SK-N-SH (cell line): ENCODE data around the gene ISY1. TPM values are rescaled to one million over a fixed set of nuclear protein-coding genes. Genes with fewer than 3 reads are reported as not detected.

ENCODE experiments used
- CTCF ChIA-PET: fragments of 300-600, 350-600 bp; formaldehyde crosslinking; extraction: SDS; loops from one replicate; lab custom pipeline; 2021; lab: Yijun Ruan, JAX
- POLR2A ChIA-PET: fragments of 350-600 bp; sonication (Branson Sonifier 250); formaldehyde crosslinking; extraction: SDS; loops from one replicate; lab custom pipeline; 2020; ENCODE audit warnings: antibody characterized with exemption, inconsistent platforms; lab: Yijun Ruan, JAX
- DNase-seq: peaks from one replicate; pipeline ENCODE4 v3.0.0; 2012
- H2AFZ ChIP-seq: fragments of 200-600 bp; sonication (generic); 2 replicates; pipeline ENCODE4 v1.8.1; 2016; ENCODE audit warnings: antibody characterized with exemption, mild to moderate bottlenecking, low read depth
- H3F3A ChIP-seq: fragments of 200-600 bp; sonication (generic); replicated peaks from 2 replicates; pipeline ENCODE3; 2016; ENCODE audit warnings: antibody characterized with exemption, mild to moderate bottlenecking; ENCODE audit not compliant: insufficient read depth
- H3K27ac ChIP-seq, 2 experiments: fragments of 200-500 bp in 1 of 2; fragments of 200-600 bp in 1 of 2; sonication (Bioruptor generic) in 1 of 2; sonication (generic), shearing (Covaris generic) in 1 of 2; 2 replicates each; pipeline versions ENCODE4 v1.5.1 to v1.6.1; 2014 to 2016; ENCODE audit warnings: low read depth in 2 of 2, inconsistent platforms in 1 of 2, low read length in 1 of 2, mild to moderate bottlenecking in 1 of 2, mixed read lengths in 1 of 2
- H3K27me3 ChIP-seq: fragments of 200-600 bp; sonication (generic), shearing (Covaris generic); 2 replicates; pipeline ENCODE4 v1.6.1; 2016; ENCODE audit warnings: mixed run types; ENCODE audit not compliant: insufficient read depth
- H3K36me3 ChIP-seq, 2 experiments: fragments of 200-500 bp in 1 of 2; fragments of 200-600 bp in 1 of 2; sonication (Bioruptor generic) in 1 of 2; sonication (generic) in 1 of 2; replicated peaks in 1 of 2; 2 replicates each; pipeline versions ENCODE3 to v1.5.1; 2014 to 2016; ENCODE audit warnings: low read length in 1 of 2, mild to moderate bottlenecking in 1 of 2; ENCODE audit not compliant: insufficient read depth in 2 of 2, control insufficient read depth in 1 of 2
- H3K4me1 ChIP-seq, 2 experiments: fragments of 200-500 bp in 1 of 2; fragments of 200-600 bp in 1 of 2; sonication (Bioruptor generic) in 1 of 2; sonication (generic), shearing (Covaris generic) in 1 of 2; 2 replicates each; pipeline versions ENCODE4 v1.5.1 to v1.6.1; 2014 to 2016; ENCODE audit warnings: low read depth in 1 of 2, low read length in 1 of 2, mixed run types in 1 of 2; ENCODE audit not compliant: insufficient read depth in 2 of 2, control insufficient read depth in 1 of 2
- H3K4me2 ChIP-seq: fragments of 200-600 bp; sonication (generic), shearing (Covaris generic); 2 replicates; pipeline ENCODE4 v1.6.1; 2017; ENCODE audit warnings: mixed run types
- H3K4me3 ChIP-seq, 2 experiments: fragments of 200-500 bp in 1 of 2; fragments of 200-600 bp in 1 of 2; sonication (Bioruptor generic) in 1 of 2; sonication (generic), shearing (Covaris generic) in 1 of 2; 2 replicates each; pipeline versions ENCODE4 v1.5.1 to v1.8.1; 2014 to 2016; ENCODE audit warnings: low read depth in 2 of 2, inconsistent platforms in 1 of 2, low read length in 1 of 2, mild to moderate bottlenecking in 1 of 2, mixed read lengths in 1 of 2, moderate library complexity in 1 of 2
- H3K79me2 ChIP-seq: fragments of 200-600 bp; sonication (generic); 2 replicates; pipeline ENCODE4 v1.8.1; 2017; ENCODE audit warnings: mild to moderate bottlenecking; ENCODE audit not compliant: insufficient read depth
- H3K9ac ChIP-seq: fragments of 200-600 bp; sonication (generic); 2 replicates; pipeline ENCODE4 v1.6.1; 2017; ENCODE audit warnings: mixed run types
- H3K9me2 ChIP-seq: fragments of 200-600 bp; sonication (generic); 2 replicates; pipeline ENCODE4 v1.6.1; 2017; ENCODE audit warnings: mixed run types
- H3K9me3 ChIP-seq: fragments of 200-600 bp; sonication (generic); 2 replicates; pipeline ENCODE4 v1.6.1; 2017; ENCODE audit warnings: mixed run types, mild to moderate bottlenecking, moderate library complexity
- H4K20me1 ChIP-seq: fragments of 200-600 bp; sonication (generic); 2 replicates; pipeline ENCODE4 v1.6.1; 2017; ENCODE audit warnings: mild to moderate bottlenecking, mixed run types; ENCODE audit not compliant: insufficient read depth
- CHD2 ChIP-seq: fragments of 150-350 bp; IDR thresholded peaks from 2 replicates; pipeline ENCODE4 v1.6.1; 2018; ENCODE audit warnings: low read length; ENCODE audit not compliant: partially characterized antibody
- CTCF ChIP-seq: fragments of 200-600 bp; sonication (generic); IDR thresholded peaks from 2 replicates; pipeline ENCODE4 v1.6.1; 2017; ENCODE audit warnings: antibody characterized with exemption, mild to moderate bottlenecking, moderate library complexity
- EP300 ChIP-seq, 2 experiments: IDR thresholded peaks; 2 replicates each; pipeline versions ENCODE4 v1.4.0 to v1.6.1; 2012; ENCODE audit warnings: borderline replicate concordance in 1 of 2, low read depth in 1 of 2, low read length in 1 of 2
- FOSL2 ChIP-seq: IDR thresholded peaks from 2 replicates; pipeline ENCODE4 v1.4.0; 2012; ENCODE audit warnings: low read depth, mild to moderate bottlenecking, moderate library complexity, borderline replicate concordance
- GABPA ChIP-seq: IDR thresholded peaks from 2 replicates; pipeline ENCODE4 v1.4.0; 2012; ENCODE audit warnings: low read depth, mild to moderate bottlenecking
- GATA2 ChIP-seq: sonication (generic); formaldehyde crosslinking; IDR thresholded peaks from 2 replicates; pipeline ENCODE4 v1.5.0; 2020; ENCODE audit warnings: mild to moderate bottlenecking, missing genetic modification reagents
- IRF3 ChIP-seq: fragments of 150-350 bp; IDR thresholded peaks from 2 replicates; pipeline ENCODE4 v1.6.1; 2016; ENCODE audit warnings: mild to moderate bottlenecking, low read depth, low read length
- JUND ChIP-seq: IDR thresholded peaks from 2 replicates; pipeline ENCODE4 v1.4.0; 2012
- MEF2A ChIP-seq: IDR thresholded peaks from 2 replicates; pipeline ENCODE4 v1.4.0; 2012; ENCODE audit warnings: low read depth, borderline replicate concordance
- MXI1 ChIP-seq: IDR thresholded peaks from 2 replicates; pipeline ENCODE4 v1.6.1; 2012; ENCODE audit warnings: mild to moderate bottlenecking, low read depth, low read length, improper control_type of control experiment
- NFIC ChIP-seq: IDR thresholded peaks from 2 replicates; pipeline ENCODE4 v1.4.0; 2012; ENCODE audit warnings: borderline replicate concordance
- POLR2AphosphoS5 ChIP-seq: IDR thresholded peaks from 2 replicates; pipeline ENCODE4 v1.6.1; 2012; ENCODE audit warnings: low read depth, low read length
- RFX5 ChIP-seq: IDR thresholded peaks from 2 replicates; pipeline ENCODE4 v1.6.1; 2012; ENCODE audit warnings: mild to moderate bottlenecking, improper control_type of control experiment, low read length
- RXRA ChIP-seq: IDR thresholded peaks from 2 replicates; pipeline ENCODE4 v1.4.0; 2012; ENCODE audit warnings: low read depth, mild to moderate bottlenecking, borderline replicate concordance
- TAF1 ChIP-seq: IDR thresholded peaks from 2 replicates; pipeline ENCODE4 v1.6.1; 2012; ENCODE audit warnings: low read depth, mild to moderate bottlenecking, low read length, moderate library complexity, borderline replicate concordance
- TCF12 ChIP-seq: IDR thresholded peaks from 2 replicates; pipeline ENCODE4 v1.4.0; 2012
- TEAD4 ChIP-seq: IDR thresholded peaks from 2 replicates; pipeline ENCODE4 v1.4.0; 2012; ENCODE audit warnings: mild to moderate bottlenecking, borderline replicate concordance; ENCODE audit not compliant: insufficient read depth
- USF2 ChIP-seq: fragments of 150-350 bp; IDR thresholded peaks from 2 replicates; pipeline ENCODE4 v1.6.1; 2017; ENCODE audit warnings: antibody characterized with exemption, low read length, low read depth, borderline replicate concordance
- ZBTB33 ChIP-seq: IDR thresholded peaks from 2 replicates; pipeline ENCODE4 v1.4.0; 2012; ENCODE audit warnings: low read depth, borderline replicate concordance
- WGBS: methylation state at CpG from one replicate; pipeline ENCODE4 v1.1.6; 2017; ENCODE audit warnings: low lambda C conversion rate; 5-methylcytosine and 5-hydroxymethylcytosine counted together
- polyA plus RNA-seq, 3 experiments: library from polyadenylated mRNA; depleted of rRNA; stranded (reverse); fragments of >200 nt; gene quantifications; 2 replicates each; pipeline ENCODE4 v1.2.3, GENCODE V29; 2012

Gene ISY1
- polyA plus RNA-seq, 1 of the 3 experiments (the other 2 are of a cell fraction), result 20.9 TPM

GRCh38 chr3:129164500-129164899 is 3.6 kb upstream of the ISY1 start:
- no peak overlapping the region for H3K27ac ChIP-seq
- H3F3A ChIP-seq, result peaks cover 66% of the 10 kb centered on the region
- 95% methylated on average over 7 of the region's 7 CpGs for WGBS
- ChIA-PET CTCF (interaction anchor here (4.0 kb wide), 1 partner anchor 194 kb away, joined by 28 read pairs; no protein-coding TSS in a partner anchor), POLR2A (no interaction called here)
- H3K9ac ChIP-seq, result no peak overlapping the region
- no peak for DNase-seq
- H3K36me3 ChIP-seq, result peaks cover 20 to 34% of the 10 kb centered on the region in 2 experiments
- no peak overlapping the region for H3K4me2 ChIP-seq
- no peaks in the 10 kb centered on the region for H4K20me1 ChIP-seq
- H3K27me3 ChIP-seq, result no peaks in the 10 kb centered on the region
- no peak overlapping the region for H2AFZ ChIP-seq
- H3K4me3 ChIP-seq, result no peak overlapping the region
- H3K9me3 ChIP-seq, result no peaks in the 10 kb centered on the region
- H3K79me2 ChIP-seq, result peaks cover 36% of the 10 kb centered on the region
- H3K9me2 ChIP-seq, result no peaks in the 10 kb centered on the region
- no peak for TF ChIP-seq EP300 (IDR thresholded peaks at IDR 0.05; ENCODE audit: borderline replicate concordance in 1 of 2, low read depth in 1 of 2, low read length in 1 of 2)
- TF ChIP-seq CHD2, result no peak
- TF ChIP-seq POLR2AphosphoS5, result no peak
- TF ChIP-seq JUND, result no peak
- no peak for TF ChIP-seq IRF3
- no peak for TF ChIP-seq TEAD4
- no peak for TF ChIP-seq ZBTB33
- TF ChIP-seq USF2, result no peak
- TF ChIP-seq RFX5, result no peak
- TF ChIP-seq GATA2 (CRISPR knock-in tag), result no peak
- TF ChIP-seq GABPA, result no peak
- TF ChIP-seq MXI1, result no peak
- TF ChIP-seq CTCF, result no peak
- no peak for TF ChIP-seq TAF1
- TF ChIP-seq TCF12, result no peak
- TF ChIP-seq FOSL2, result no peak
- no peak for TF ChIP-seq RXRA
- no peak for TF ChIP-seq MEF2A
- no peak for TF ChIP-seq NFIC
- H3K4me1 ChIP-seq, result peaks cover 0 to 13% of the 10 kb centered on the region in 2 experiments; a peak in 2 of 4 replicates
